Endothelial cell (in vitro differentiated cells): ENCODE results near the gene ZBTB43. TPM values are rescaled to one million over a fixed set of nuclear protein-coding genes. Genes with fewer than 3 reads are reported as not detected.
"Not testable (repeated sequence)": the region's sequence is repeated elsewhere in the genome, so short reads cannot be mapped to it uniquely, and the experiment has no call there.

Experiments
- DNase-seq: peaks from one replicate; pipeline ENCODE4 v3.0.0; 2021; ENCODE audit warnings: low spot score
- H3K27ac Mint-ChIP-seq: one replicate; pipeline ENCODE4 v1.8.0; 2021; ENCODE audit warnings: mixed read lengths, inconsistent platforms; ENCODE audit not compliant: unreplicated experiment
- H3K27me3 Mint-ChIP-seq: one replicate; pipeline ENCODE4 v1.8.0; 2021; ENCODE audit warnings: mild to moderate bottlenecking, moderate library complexity, mixed read lengths, inconsistent platforms; ENCODE audit not compliant: unreplicated experiment
- H3K36me3 Mint-ChIP-seq: one replicate; pipeline ENCODE4 v1.8.0; 2021; ENCODE audit warnings: mild to moderate bottlenecking, low read depth, mixed read lengths, inconsistent platforms; ENCODE audit not compliant: unreplicated experiment
- H3K4me1 Mint-ChIP-seq: one replicate; pipeline ENCODE4 v1.8.0; 2021; ENCODE audit warnings: mild to moderate bottlenecking, mixed read lengths, inconsistent platforms; ENCODE audit not compliant: unreplicated experiment
- H3K4me3 Mint-ChIP-seq: one replicate; pipeline ENCODE4 v1.8.0; 2021; ENCODE audit warnings: mild to moderate bottlenecking, mixed read lengths, inconsistent platforms; ENCODE audit not compliant: unreplicated experiment
- H3K9me3 Mint-ChIP-seq: one replicate; pipeline ENCODE4 v1.8.0; 2021; ENCODE audit warnings: mixed read lengths, inconsistent platforms; ENCODE audit not compliant: unreplicated experiment
- total RNA-seq: library from RNA; stranded (reverse); fragmentation: NEBNext Ultra II Directional; extraction: Animal tissue kit (Norgen Biotek cat#: 25700); gene quantifications from one replicate; pipeline ENCODE4 v1.2.1, GENCODE V29; 2021; ENCODE audit not compliant: unreplicated experiment
- TF ChIP-seq, protein P1 (sequence below): fragments of 200-600 bp; sonication (generic); IDR thresholded peaks from one replicate; pipeline ENCODE4 v1.5.0; 2021; ENCODE audit warnings: antibody characterized with exemption; ENCODE audit not compliant: unreplicated experiment

The ZBTB43 gene
- total RNA-seq, 1 donor from 2014 or later, result 16.7 TPM

- no peaks in the 10 kb centered on the region for H3K9me3 Mint-ChIP-seq
- no peak for DNase-seq
- H3K36me3 Mint-ChIP-seq, result no peaks in the 10 kb centered on the region
- no peak overlapping the region for H3K4me3 Mint-ChIP-seq
- no peaks in the 10 kb centered on the region for H3K4me1 Mint-ChIP-seq
- H3K27ac Mint-ChIP-seq, result no peak overlapping the region
- TF ChIP-seq, protein P1, sequence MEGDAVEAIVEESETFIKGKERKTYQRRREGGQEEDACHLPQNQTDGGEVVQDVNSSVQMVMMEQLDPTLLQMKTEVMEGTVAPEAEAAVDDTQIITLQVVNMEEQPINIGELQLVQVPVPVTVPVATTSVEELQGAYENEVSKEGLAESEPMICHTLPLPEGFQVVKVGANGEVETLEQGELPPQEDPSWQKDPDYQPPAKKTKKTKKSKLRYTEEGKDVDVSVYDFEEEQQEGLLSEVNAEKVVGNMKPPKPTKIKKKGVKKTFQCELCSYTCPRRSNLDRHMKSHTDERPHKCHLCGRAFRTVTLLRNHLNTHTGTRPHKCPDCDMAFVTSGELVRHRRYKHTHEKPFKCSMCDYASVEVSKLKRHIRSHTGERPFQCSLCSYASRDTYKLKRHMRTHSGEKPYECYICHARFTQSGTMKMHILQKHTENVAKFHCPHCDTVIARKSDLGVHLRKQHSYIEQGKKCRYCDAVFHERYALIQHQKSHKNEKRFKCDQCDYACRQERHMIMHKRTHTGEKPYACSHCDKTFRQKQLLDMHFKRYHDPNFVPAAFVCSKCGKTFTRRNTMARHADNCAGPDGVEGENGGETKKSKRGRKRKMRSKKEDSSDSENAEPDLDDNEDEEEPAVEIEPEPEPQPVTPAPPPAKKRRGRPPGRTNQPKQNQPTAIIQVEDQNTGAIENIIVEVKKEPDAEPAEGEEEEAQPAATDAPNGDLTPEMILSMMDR, result no peak
- H3K27me3 Mint-ChIP-seq, result peaks cover 10% of the 10 kb centered on the region
These were observed 20.9 kb upstream of the ZBTB43 start for GRCh38 chr9:126783949-126784348.

DNA sequence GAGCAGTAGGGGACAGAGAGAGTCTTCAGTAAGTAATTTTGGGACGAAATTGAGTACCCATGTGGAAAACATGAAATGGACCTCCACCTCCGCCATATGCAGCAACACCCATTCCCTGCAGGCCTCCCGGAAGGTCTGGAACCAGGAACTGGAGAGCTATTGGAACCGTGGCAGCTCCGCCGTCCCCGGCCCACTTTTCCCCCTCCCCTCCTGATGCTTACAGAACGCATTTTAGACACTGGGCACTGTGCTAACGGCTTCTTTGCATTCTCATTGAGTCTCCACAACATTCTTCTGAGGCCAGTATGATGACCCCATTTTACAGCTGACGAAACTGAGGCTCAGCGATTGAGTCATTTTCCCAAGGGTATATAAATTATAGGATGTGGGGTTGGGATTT lies 20.4 kb upstream of the ZBTB43 start:
- no peak overlapping the region for H3K27ac Mint-ChIP-seq
- H3K4me3 Mint-ChIP-seq, result no peak overlapping the region
- TF ChIP-seq, protein P1, result no peak
- peaks cover 10% of the 10 kb centered on the region for H3K27me3 Mint-ChIP-seq
- no peak for DNase-seq
- no peaks in the 10 kb centered on the region for H3K36me3 Mint-ChIP-seq
- no peaks in the 10 kb centered on the region for H3K9me3 Mint-ChIP-seq
- H3K4me1 Mint-ChIP-seq, result no peaks in the 10 kb centered on the region

- H3K27ac Mint-ChIP-seq, H3K4me3 Mint-ChIP-seq, H3K27me3 Mint-ChIP-seq, H3K36me3 Mint-ChIP-seq, H3K9me3 Mint-ChIP-seq, H3K4me1 Mint-ChIP-seq, DNase-seq: not testable (repeated sequence)
These were observed 20.0 kb upstream of the ZBTB43 start for GRCh38 chr9:126784841-126785240.

- Mint-ChIP-seq H3K27ac (no peak overlapping the region), H3K36me3 (no peaks in the 10 kb centered on the region), H3K4me1 (no peaks in the 10 kb centered on the region), H3K4me3 (no peak overlapping the region), H3K27me3 (peaks cover 8% of the 10 kb centered on the region), H3K9me3 (no peaks in the 10 kb centered on the region)
- no peak for DNase-seq
- TF ChIP-seq, protein P1, result no peak
These were observed 16.8 kb upstream of the ZBTB43 start for GRCh38 chr9:126788046-126788445.

GRCh38 chr9:126788634-126789349 lies 16.0 kb upstream of the ZBTB43 start:
- peaks cover 4% of the 10 kb centered on the region for H3K27me3 Mint-ChIP-seq

More at GRCh38 chr9:126788634-126789349, 16.0 kb upstream of the ZBTB43 start:
- Mint-ChIP-seq H3K4me3 (no peak overlapping the region), H3K4me1 (no peaks in the 10 kb centered on the region), H3K9me3 (no peaks in the 10 kb centered on the region), H3K27ac (no peak overlapping the region), H3K36me3 (no peaks in the 10 kb centered on the region)
- DNase-seq, result no peak
- TF ChIP-seq, protein P1, result no peak
